SKM-1 (cell line): ENCODE results near the gene PAQR4.

Experiments used
- DNase-seq: peaks from one replicate; lab custom pipeline; 2025; ENCODE audit not compliant: unreplicated experiment; lab: John Stamatoyannopoulos, UW

Gene PAQR4

GRCh38 chr16:2964475-2965336 lies 4.4 kb upstream of the PAQR4 start:
- DNase-seq, result peak; percentile 90

GRCh38 chr16:2966043-2966807 lies 2.9 kb upstream of the PAQR4 start:
- DNase-seq, result no peak

- no peak for DNase-seq
Observed at GRCh38 chr16:2966808-2967191, 2.3 kb upstream of the PAQR4 start.

- no peak for DNase-seq
Observed at GRCh38 chr16:2967211-2967631, 1.9 kb upstream of the PAQR4 start.

- DNase-seq, result no peak
Observed at GRCh38 chr16:2967721-2968161, 1.4 kb upstream of the PAQR4 start.

GRCh38 chr16:2968368-2968737 lies 795 bp upstream of the PAQR4 start:
- DNase-seq, result no peak

- DNase-seq, result peak; percentile 75
Observed at GRCh38 chr16:2969545-2970521, 685 bp downstream of the PAQR4 start.

GRCh38 chr16:2970563-2970962 lies 1.4 kb downstream of the PAQR4 start:
- no peak for DNase-seq

- no peak for DNase-seq
Observed at GRCh38 chr16:2971134-2971984, 2.2 kb downstream of the PAQR4 start.

GRCh38 chr16:2971985-2972784 lies 3.0 kb downstream of the PAQR4 start:
- DNase-seq, result no peak

GRCh38 chr16:2973093-2973492 lies 3.9 kb downstream of the PAQR4 start:
- no peak for DNase-seq

GRCh38 chr16:2973605-2974318 lies 4.6 kb downstream of the PAQR4 start:
- no peak for DNase-seq

GRCh38 chr16:2974319-2975056 lies 5.3 kb downstream of the PAQR4 start:
- no peak for DNase-seq

- no peak for DNase-seq
Observed at GRCh38 chr16:2975161-2975795, 6.1 kb downstream of the PAQR4 start.

GRCh38 chr16:2976201-2976600 lies 7.1 kb downstream of the PAQR4 start:
- DNase-seq, result no peak

- DNase-seq, result no peak
Observed at GRCh38 chr16:2976673-2977072, 7.5 kb downstream of the PAQR4 start.

GRCh38 chr16:2977440-2977839 lies 8.3 kb downstream of the PAQR4 start:
- DNase-seq, result no peak
